Heart left ventricle (tissue), 13 donors: Measurements from ENCODE around the gene MCM3AP.

Experiments
- POLR2A ChIP-seq, 2 donors: fragments of 450-650 bp; IDR thresholded peaks; one replicate each; pipeline ENCODE4 v1.6.1; 2017; ENCODE audit warnings: antibody characterized with exemption in 2 of 2, mild to moderate bottlenecking in 2 of 2, moderate library complexity in 2 of 2
- TF ChIP-seq, protein P1 (sequence below), 12 donors: fragments of 200-600 bp; sonication (generic) in 4 of 12; IDR thresholded peaks; one replicate each; pipeline versions ENCODE4 v1.5.0 to v1.8.0; 2018 to 2022; ENCODE audit warnings: antibody characterized with exemption in 12 of 12, mild to moderate bottlenecking in 5 of 12
- donor health status: ischemic (EF 13 %, LVEDD 7.1; RV severe dilation, severe dysfunction).
- donor health status: DM: no; HTN: yes; CAD: no.
- donor health status: DM: no; HTN: no; CAD: no.
- donor health status: ischemic (EF 25% LVEDD 6.9; RV normal size, moderate dysfunction).
- donor health status: ischemic (EF 25% LVEDD 5.7; RV mildly dilated, moderate dysfunction).
- donor health status: ischemic (EF 35%, LVEDD 5.7; RV mildly dilated, moderate dysfunction).
- donor health status: nonischemic (EF 11% LVEDD 7.7; RV severe dilation, severe dysfunction).
- donor health status: DM: yes; HTN: yes; CAD: no.
- donor health status: PGD.
- donor health status: ischemic (EF 29% LVEDD 5.4; RV normal size, mild dysfunction).
- donor health status: nonischemic (EF 23%, LVEDD 6.1; RV moderate dilation, normal function).

DNA sequence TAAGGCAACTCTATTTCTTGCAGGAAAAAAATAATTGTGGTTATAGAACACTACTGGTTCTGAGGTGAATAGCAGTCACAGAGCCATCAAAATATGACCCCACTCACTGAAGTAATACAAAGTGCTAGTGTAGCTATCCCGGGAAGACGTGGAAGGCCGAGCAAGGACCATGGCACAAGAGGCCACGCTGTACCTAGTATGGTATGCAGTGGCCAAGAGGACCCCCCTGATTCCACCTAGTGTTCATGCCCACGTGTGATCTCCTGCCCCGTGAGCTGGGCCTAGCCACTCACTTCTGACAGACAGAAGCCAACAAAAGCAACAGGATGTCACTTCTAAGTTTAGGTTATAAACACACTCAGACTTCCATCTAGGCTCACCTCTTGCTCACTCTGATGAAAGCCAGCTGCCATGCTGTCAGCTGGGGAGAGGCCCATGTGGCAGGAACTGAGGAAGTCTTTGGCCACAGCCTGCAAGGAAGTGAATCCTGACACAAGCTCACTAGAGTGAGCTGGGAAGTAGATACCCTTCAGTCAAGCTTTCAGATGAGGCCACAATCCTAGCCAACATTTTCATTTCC, 35.2 kb downstream of the MCM3AP start:
- TF ChIP-seq, protein P1, sequence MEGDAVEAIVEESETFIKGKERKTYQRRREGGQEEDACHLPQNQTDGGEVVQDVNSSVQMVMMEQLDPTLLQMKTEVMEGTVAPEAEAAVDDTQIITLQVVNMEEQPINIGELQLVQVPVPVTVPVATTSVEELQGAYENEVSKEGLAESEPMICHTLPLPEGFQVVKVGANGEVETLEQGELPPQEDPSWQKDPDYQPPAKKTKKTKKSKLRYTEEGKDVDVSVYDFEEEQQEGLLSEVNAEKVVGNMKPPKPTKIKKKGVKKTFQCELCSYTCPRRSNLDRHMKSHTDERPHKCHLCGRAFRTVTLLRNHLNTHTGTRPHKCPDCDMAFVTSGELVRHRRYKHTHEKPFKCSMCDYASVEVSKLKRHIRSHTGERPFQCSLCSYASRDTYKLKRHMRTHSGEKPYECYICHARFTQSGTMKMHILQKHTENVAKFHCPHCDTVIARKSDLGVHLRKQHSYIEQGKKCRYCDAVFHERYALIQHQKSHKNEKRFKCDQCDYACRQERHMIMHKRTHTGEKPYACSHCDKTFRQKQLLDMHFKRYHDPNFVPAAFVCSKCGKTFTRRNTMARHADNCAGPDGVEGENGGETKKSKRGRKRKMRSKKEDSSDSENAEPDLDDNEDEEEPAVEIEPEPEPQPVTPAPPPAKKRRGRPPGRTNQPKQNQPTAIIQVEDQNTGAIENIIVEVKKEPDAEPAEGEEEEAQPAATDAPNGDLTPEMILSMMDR (IDR thresholded peaks at IDR 0.05), result no peak
- no peak for TF ChIP-seq POLR2A (IDR thresholded peaks at IDR 0.05)
